Upper lobe of right lung (tissue), 1 donor: ENCODE measurements around the gene CACNA1A. TPM values are rescaled to one million over a fixed set of nuclear protein-coding genes. Genes with fewer than 3 reads are reported as not detected.
A peak's percentile ranks its signal among the peaks of the same experiment; 100 is the strongest.
"Not testable (repeated sequence)": the region's sequence is repeated elsewhere in the genome, so short reads cannot be mapped to it uniquely, and the experiment has no call there.

Experiments used
- ATAC-seq: fragments of 200-7000 bp; cut with Tn5 transposase; one replicate; pipeline ENCODE4 v1.9.1; 2020; ENCODE audit warnings: mild to moderate bottlenecking, moderate library complexity
- DNase-seq: peaks from one replicate; pipeline ENCODE4 v3.0.0-alpha.2; 2020
- H3K27ac ChIP-seq: fragments of 200-600 bp; one replicate; pipeline ENCODE4 v1.8.0; 2022
- H3K27me3 ChIP-seq: fragments of 200-600 bp; one replicate; pipeline ENCODE4 v1.8.0; 2022; ENCODE audit warnings: mild to moderate bottlenecking
- H3K36me3 ChIP-seq: fragments of 200-600 bp; one replicate; pipeline ENCODE4 v1.8.0; 2022
- H3K4me1 ChIP-seq: fragments of 200-600 bp; one replicate; pipeline ENCODE4 v1.8.0; 2022
- H3K4me3 ChIP-seq: fragments of 200-600 bp; one replicate; pipeline ENCODE4 v1.8.0; 2022; ENCODE audit warnings: mild to moderate bottlenecking
- H3K9me3 ChIP-seq: fragments of 200-600 bp; one replicate; pipeline ENCODE4 v1.8.0; 2022
- intact Hi-C: fragments of 100-400 bp; cut with DNase I; formaldehyde crosslinking; loops from one replicate; pipeline ENCODE4 v1.11.0; 2022
- total RNA-seq: library from RNA; stranded (reverse); fragmentation: NEBNext Ultra II Directional; extraction: Animal tissue kit (Norgen Biotek cat#: 25700); gene quantifications from one replicate; pipeline ENCODE4 v1.2.1, GENCODE V29; 2021
- TF ChIP-seq, protein P1 (sequence below): fragments of 200-600 bp; IDR thresholded peaks from one replicate; pipeline ENCODE4 v1.8.0; 2022; ENCODE audit warnings: antibody characterized with exemption
- donor health status: DM: no; HTN: yes; CAD: no; lungs with severe emphysema.

The CACNA1A gene
- total RNA-seq, 1 donor from 2014 or later, result 0.26 TPM

GRCh38 chr19:13267131-13267530 is 239.1 kb downstream of the CACNA1A start:
- H3K4me1 ChIP-seq, result no peaks in the 10 kb centered on the region
- no peaks in the 10 kb centered on the region for H3K36me3 ChIP-seq
- ATAC-seq, result no peak
- no peak for DNase-seq
- TF ChIP-seq, protein P1, sequence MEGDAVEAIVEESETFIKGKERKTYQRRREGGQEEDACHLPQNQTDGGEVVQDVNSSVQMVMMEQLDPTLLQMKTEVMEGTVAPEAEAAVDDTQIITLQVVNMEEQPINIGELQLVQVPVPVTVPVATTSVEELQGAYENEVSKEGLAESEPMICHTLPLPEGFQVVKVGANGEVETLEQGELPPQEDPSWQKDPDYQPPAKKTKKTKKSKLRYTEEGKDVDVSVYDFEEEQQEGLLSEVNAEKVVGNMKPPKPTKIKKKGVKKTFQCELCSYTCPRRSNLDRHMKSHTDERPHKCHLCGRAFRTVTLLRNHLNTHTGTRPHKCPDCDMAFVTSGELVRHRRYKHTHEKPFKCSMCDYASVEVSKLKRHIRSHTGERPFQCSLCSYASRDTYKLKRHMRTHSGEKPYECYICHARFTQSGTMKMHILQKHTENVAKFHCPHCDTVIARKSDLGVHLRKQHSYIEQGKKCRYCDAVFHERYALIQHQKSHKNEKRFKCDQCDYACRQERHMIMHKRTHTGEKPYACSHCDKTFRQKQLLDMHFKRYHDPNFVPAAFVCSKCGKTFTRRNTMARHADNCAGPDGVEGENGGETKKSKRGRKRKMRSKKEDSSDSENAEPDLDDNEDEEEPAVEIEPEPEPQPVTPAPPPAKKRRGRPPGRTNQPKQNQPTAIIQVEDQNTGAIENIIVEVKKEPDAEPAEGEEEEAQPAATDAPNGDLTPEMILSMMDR, result no peak
- H3K4me3 ChIP-seq, result no peak overlapping the region
- intact Hi-C loops, result loop anchor here (10.0 kb wide), 1 partner anchor 292 kb away; no protein-coding TSS in a partner anchor
- no peaks in the 10 kb centered on the region for H3K27me3 ChIP-seq
- no peaks in the 10 kb centered on the region for H3K9me3 ChIP-seq
- H3K27ac ChIP-seq, result no peak overlapping the region

GRCh38 chr19:13262450-13262849 is 243.8 kb downstream of the CACNA1A start:
- H3K27me3 ChIP-seq, result no peaks in the 10 kb centered on the region
- peak; percentile 79 for ATAC-seq
- no peak overlapping the region for H3K27ac ChIP-seq
- H3K36me3 ChIP-seq, result no peaks in the 10 kb centered on the region
- TF ChIP-seq, protein P1, result peak; percentile 61
- H3K4me1 ChIP-seq, result no peaks in the 10 kb centered on the region
- no peaks in the 10 kb centered on the region for H3K9me3 ChIP-seq
- no peak for DNase-seq
- intact Hi-C loops, result loop anchor here (5.0 to 10.0 kb wide), 2 partner anchors 65 to 288 kb away; no protein-coding TSS in a partner anchor
- no peak overlapping the region for H3K4me3 ChIP-seq

DNA sequence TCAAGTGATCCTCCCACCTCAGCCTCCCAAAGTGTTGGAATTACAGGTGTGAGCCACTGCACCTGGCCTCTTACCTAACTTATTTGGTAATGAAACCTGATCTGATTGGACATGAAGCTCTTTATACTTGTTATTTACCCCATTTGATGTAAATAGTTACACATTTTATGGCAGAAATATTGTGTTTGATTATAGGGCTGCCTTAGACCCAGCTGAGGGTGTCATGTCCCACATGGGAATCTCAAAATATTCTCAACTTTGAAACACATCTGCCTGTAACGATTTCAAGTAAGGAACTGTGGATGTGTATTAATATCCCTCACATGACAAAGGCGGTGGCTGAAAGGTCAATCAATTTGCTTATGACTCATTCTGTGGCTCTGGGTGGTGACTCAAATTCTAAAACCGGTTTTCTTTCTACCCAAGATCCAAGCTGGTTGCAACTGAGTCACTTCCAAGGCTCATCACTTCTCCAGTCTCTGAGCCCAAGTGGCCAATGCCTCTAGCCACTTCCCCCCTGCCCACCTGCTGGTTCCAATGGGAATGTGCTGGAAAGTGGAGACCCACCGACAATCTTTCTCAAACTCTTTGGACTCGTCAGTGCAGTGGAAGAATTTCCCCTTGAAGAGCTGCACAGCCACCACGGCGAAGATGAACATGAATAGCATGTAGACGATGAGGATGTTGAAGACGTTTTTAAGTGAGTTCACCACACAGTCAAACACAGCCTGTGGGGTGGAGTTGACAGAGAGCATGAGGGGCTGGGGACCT is 245.2 kb downstream of the CACNA1A start:
- Histone ChIP-seq H3K4me1 (no peaks in the 10 kb centered on the region), H3K9me3 (no peaks in the 10 kb centered on the region), H3K27ac (no peak overlapping the region), H3K4me3 (no peak overlapping the region), H3K27me3 (no peaks in the 10 kb centered on the region), H3K36me3 (no peaks in the 10 kb centered on the region)
- ATAC-seq (peak; percentile 80), DNase-seq (no peak)
- TF ChIP-seq, protein P1, result no peak
- intact Hi-C loops, result loop anchor here (5.0 to 10.0 kb wide), 2 partner anchors 64 to 286 kb away; no protein-coding TSS in a partner anchor

DNA sequence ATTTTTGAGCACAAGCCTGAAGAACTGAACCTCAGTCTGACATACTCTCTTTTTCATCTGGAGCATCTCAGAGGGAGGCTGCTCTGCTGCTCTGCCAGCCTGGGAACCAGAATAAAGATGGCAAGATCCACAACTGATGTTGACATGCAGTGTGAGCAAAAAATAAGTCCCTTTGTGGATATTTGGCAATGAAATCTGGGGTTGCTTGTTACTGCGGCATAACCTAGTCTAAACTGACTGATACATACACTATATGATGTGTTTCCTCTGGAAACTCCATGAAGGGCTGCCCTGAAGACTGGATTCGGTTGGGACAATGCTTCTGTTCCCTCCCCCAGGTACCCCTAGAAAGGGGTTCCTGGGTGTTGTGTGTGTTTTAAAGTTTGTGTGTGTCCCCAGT is 249.4 kb downstream of the CACNA1A start:
- Histone ChIP-seq H3K27me3 (no peaks in the 10 kb centered on the region), H3K4me3 (no peak overlapping the region), H3K27ac (no peak overlapping the region), H3K36me3 (no peaks in the 10 kb centered on the region), H3K4me1 (no peaks in the 10 kb centered on the region), H3K9me3 (no peaks in the 10 kb centered on the region)
- TF ChIP-seq, protein P1, result no peak
- DNase-seq (no peak), ATAC-seq (no peak)
- intact Hi-C loops, result no loop called here

GRCh38 chr19:13256398-13256797 is 249.9 kb downstream of the CACNA1A start:
- intact Hi-C loops, ATAC-seq, H3K4me3 ChIP-seq, H3K4me1 ChIP-seq, DNase-seq, H3K27me3 ChIP-seq, H3K9me3 ChIP-seq, H3K36me3 ChIP-seq, H3K27ac ChIP-seq: not testable (repeated sequence)

- H3K4me3 ChIP-seq, result no peak overlapping the region
- TF ChIP-seq, protein P1, result no peak
- no peaks in the 10 kb centered on the region for H3K4me1 ChIP-seq
- DNase-seq (no peak), ATAC-seq (no peak)
- H3K27ac ChIP-seq, result no peak overlapping the region
- no peaks in the 10 kb centered on the region for H3K27me3 ChIP-seq
- no peaks in the 10 kb centered on the region for H3K9me3 ChIP-seq
- intact Hi-C loops, result no loop called here
- no peaks in the 10 kb centered on the region for H3K36me3 ChIP-seq
Measured at GRCh38 chr19:13255719-13256059, 250.6 kb downstream of the CACNA1A start.
